ENCODE data around the gene TSKU.
A peak's percentile ranks its signal among the peaks of the same experiment; 100 is the strongest.
"Not testable (repeated sequence)": the region's sequence is repeated elsewhere in the genome, so short reads cannot be mapped to it uniquely, and the experiment has no call there.

The TSKU gene

DNA sequence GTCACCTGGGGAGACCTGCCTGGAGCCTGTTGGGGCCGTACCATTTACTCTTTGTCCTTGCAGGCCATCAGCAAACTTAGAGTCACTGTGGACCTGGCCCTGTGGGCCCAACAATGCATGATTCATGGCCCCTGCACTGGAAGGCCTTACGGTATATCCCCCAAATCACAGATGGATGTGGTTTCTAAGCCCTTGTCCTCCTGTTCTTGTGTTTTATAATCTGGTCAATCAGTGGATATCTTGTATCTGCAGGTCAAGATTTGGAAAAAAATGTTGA lies 6.2 kb downstream of the TSKU start:
- DNase-seq: no peak

DNA sequence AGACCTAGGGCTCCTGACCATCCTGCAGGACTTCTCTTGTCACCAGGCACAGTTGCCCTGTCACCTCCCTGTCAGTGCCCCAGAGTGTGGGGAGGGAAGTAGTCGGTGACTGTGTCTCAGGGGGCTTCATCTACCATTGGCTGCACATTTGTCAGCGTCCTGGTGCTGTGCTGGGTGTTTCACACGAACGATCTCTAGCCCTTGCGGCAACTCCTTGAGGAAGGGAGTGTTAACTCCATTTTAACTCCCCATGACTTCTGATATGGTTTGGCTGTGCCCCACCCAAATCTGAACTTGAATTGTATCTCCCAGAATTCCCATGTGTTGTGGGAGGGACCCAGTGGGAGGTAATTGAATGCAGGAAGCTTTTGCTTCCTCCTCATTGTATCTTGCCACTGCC lies 7.1 kb downstream of the TSKU start:
- no peak for DNase-seq

DNA sequence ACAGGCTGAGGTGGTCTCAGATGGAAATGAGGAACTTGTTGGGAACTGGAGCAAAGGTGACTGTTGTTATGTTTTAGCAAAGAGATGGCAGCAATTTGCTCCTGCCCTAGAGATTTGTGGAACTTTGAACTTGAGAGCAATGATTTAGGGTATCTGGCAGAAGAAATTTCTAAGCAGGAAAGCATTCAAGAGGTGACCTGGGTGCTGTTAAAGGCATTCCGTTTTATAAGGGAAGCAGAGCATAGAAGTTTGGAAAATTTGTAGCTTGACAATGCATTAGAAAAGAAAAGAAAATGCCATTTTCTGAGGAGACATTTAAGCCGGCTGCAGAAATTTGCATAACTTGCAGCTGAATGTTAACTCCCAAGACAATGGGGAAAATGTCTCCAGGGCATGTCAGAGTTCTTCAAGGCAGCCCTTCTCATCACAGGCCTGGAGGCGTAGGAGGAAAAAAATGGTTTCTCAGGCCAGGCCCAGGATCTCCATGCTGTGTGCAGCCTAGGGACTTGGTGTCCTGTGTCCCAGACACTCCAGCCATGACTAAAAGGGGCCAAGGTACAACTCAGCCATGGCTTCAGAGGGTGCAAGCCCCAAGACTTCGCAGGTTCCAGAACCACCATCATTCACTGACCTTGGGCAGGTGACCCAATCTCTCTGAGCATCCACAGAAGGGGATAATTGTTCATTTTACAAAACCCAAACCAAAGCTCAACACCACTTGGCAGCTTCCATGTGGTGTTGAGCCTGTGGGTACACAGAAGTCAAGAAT lies 8.0 kb downstream of the TSKU start:
- DNase-seq: not testable (repeated sequence)

GRCh38 chr11:76791861-76792260 lies 8.7 kb downstream of the TSKU start:
- DNase-seq: no peak

- no peak for DNase-seq
Observed at GRCh38 chr11:76792505-76793264, 9.5 kb downstream of the TSKU start.

- DNase-seq: no peak
Observed at GRCh38 chr11:76793391-76794291, 10.5 kb downstream of the TSKU start.

DNA sequence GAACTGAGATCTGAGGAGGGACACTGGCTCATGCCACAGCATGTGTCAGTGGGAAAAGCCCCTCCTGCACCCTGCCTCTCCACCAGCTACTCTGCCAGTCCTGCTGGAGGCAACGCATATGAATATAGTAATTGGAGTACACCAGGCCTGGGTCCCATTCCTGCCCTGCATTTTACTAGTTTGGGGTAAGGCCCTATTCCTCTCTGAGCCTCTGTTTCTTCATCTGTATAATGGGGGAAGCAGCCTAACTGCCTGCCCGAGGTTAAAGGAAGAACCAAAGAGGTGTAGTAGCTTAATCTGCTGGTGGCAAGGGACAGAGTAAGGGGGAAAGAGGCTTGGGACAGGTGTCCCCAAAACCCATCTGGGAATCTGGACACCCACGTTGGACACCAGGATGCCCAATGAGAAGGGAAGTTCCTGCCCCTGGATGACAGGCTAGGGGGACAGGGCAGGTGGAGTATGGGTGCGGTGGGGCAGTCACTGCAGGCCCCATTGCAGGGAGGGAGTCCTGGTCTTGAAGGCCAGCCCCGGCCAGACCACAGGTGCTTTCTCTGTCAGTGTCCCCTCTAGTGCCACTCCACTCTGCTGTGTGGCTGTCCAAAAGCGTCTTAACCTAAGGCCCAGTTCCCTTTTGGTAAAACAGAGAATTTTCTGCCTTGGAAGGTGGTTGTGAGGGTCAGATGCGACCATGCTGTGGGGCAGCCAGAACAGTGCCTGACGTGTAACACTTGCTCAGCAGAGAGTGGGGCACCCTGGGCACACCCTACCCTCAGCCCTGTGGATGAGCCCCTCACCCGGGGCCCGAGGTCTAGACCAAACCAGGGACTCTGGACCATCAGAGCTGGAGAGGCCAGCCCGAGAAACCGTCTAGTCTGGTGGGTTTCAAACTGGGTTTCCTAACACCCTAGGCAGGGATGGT lies 11.5 kb downstream of the TSKU start:
- DNase-seq: no peak

DNA sequence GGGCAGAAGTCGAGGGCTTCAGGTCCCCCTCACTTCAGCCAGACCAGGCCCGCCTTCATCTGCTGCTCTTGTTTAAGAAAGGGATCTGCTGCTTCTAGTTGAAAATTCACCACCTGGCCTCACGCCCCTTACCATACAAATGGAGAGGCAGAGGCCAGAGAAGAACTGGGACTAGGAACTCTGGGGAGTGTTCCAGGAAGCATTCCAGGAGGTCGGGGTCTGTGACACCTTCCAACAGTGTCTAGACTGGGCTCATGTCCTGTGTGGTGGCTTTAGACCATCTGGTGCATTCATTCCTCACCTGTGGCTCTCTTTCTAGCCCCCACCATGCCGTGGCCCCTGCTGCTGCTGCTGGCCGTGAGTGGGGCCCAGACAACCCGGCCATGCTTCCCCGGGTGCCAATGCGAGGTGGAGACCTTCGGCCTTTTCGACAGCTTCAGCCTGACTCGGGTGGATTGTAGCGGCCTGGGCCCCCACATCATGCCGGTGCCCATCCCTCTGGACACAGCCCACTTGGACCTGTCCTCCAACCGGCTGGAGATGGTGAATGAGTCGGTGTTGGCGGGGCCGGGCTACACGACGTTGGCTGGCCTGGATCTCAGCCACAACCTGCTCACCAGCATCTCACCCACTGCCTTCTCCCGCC lies 12.3 kb downstream of the TSKU start:
- no peak for DNase-seq

DNA sequence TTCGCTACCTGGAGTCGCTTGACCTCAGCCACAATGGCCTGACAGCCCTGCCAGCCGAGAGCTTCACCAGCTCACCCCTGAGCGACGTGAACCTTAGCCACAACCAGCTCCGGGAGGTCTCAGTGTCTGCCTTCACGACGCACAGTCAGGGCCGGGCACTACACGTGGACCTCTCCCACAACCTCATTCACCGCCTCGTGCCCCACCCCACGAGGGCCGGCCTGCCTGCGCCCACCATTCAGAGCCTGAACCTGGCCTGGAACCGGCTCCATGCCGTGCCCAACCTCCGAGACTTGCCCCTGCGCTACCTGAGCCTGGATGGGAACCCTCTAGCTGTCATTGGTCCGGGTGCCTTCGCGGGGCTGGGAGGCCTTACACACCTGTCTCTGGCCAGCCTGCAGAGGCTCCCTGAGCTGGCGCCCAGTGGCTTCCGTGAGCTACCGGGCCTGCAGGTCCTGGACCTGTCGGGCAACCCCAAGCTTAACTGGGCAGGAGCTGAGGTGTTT lies 12.8 kb downstream of the TSKU start:
- no peak for DNase-seq

DNA sequence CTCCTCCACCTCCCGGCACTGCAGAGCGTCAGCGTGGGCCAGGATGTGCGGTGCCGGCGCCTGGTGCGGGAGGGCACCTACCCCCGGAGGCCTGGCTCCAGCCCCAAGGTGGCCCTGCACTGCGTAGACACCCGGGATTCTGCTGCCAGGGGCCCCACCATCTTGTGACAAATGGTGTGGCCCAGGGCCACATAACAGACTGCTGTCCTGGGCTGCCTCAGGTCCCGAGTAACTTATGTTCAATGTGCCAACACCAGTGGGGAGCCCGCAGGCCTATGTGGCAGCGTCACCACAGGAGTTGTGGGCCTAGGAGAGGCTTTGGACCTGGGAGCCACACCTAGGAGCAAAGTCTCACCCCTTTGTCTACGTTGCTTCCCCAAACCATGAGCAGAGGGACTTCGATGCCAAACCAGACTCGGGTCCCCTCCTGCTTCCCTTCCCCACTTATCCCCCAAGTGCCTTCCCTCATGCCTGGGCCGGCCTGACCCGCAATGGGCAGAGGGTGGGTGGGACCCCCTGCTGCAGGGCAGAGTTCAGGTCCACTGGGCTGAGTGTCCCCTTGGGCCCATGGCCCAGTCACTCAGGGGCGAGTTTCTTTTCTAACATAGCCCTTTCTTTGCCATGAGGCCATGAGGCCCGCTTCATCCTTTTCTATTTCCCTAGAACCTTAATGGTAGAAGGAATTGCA lies 13.5 kb downstream of the TSKU start:
- DNase-seq: no peak

DNA sequence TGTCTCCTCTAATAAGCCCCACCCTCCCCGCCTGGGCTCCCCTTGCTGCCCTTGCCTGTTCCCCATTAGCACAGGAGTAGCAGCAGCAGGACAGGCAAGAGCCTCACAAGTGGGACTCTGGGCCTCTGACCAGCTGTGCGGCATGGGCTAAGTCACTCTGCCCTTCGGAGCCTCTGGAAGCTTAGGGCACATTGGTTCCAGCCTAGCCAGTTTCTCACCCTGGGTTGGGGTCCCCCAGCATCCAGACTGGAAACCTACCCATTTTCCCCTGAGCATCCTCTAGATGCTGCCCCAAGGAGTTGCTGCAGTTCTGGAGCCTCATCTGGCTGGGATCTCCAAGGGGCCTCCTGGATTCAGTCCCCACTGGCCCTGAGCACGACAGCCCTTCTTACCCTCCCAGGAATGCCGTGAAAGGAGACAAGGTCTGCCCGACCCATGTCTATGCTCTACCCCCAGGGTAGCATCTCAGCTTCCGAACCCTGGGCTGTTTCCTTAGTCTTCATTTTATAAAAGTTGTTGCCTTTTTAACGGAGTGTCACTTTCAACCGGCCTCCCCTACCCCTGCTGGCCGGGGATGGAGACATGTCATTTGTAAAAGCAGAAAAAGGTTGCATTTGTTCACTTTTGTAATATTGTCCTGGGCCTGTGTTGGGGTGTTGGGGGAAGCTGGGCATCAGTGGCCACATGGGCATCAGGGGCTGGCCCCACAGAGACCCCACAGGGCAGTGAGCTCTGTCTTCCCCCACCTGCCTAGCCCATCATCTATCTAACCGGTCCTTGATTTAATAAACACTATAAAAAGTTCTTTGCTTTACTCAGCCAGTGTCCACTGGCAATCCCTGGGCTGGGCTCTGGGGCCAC lies 14.4 kb downstream of the TSKU start:
- no peak for DNase-seq

- DNase-seq: no peak
Observed at GRCh38 chr11:76798202-76798581, 15.0 kb downstream of the TSKU start.

GRCh38 chr11:76798671-76799065 lies 15.5 kb downstream of the TSKU start:
- no peak for DNase-seq

GRCh38 chr11:76799066-76799804 lies 16.1 kb downstream of the TSKU start:
- peak; percentile 81 for DNase-seq

GRCh38 chr11:76800466-76801200 lies 17.5 kb downstream of the TSKU start:
- DNase-seq: no peak

DNA sequence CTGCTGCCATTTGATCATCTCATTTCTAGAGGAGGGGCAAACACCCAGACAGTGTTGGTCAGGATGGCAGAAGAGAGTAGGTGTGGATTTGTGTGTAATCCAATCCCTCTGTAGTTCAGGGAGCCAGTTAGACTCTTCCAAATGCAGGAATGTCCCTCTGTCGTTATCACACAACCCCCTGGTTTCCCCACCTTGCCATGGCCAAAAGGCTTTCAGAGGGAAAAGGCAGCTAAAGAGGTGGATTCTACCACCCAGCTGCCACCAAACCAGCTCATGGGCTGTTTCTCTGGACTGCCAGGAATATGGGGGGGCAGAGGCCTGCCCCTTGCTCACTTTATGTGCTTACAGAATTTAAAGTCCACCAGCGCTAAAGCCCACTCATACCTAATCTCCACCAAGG lies 18.1 kb downstream of the TSKU start:
- DNase-seq: no peak

GRCh38 chr11:76801736-76802135 lies 18.6 kb downstream of the TSKU start:
- no peak for DNase-seq

- DNase-seq: no peak
Observed at GRCh38 chr11:76802151-76802550, 19.0 kb downstream of the TSKU start.

DNA sequence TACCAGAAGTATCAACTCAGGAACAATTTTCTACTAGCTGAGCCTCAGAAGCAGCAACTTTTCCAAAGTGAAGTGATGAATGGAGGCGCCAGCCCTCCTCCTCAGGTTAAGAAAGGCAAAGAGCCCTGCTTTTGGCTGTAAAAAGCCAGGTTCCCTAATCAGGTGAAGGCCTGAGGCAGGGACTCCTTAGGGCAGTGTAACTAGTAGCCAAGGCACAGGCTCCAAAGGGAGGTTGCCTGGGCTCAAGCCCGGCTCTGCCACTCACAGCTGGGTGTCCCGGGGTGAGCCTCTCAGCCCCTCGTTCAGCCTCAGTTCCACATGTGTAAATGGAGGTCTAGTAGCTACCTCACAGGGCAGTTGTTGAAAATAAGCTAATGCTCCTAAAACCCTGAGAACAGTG lies 19.5 kb downstream of the TSKU start:
- no peak for DNase-seq
